H1 (cell line): ENCODE data around the gene ZBTB25. TPM values are rescaled to one million over a fixed set of nuclear protein-coding genes. Genes with fewer than 3 reads are reported as not detected.

Source experiments
- CTCF ChIA-PET: fragments of 300-600 bp; sonication (Branson Sonifier 250); formaldehyde crosslinking; loops from one replicate; lab custom pipeline; 2021; ENCODE audit not compliant: partially characterized antibody; lab: Charles Lee
- POLR2A ChIA-PET: fragments of 300-600 bp; sonication (Branson Sonifier 250); formaldehyde crosslinking; loops from one replicate; lab custom pipeline; 2021; ENCODE audit warnings: inconsistent platforms; ENCODE audit not compliant: partially characterized antibody; lab: Charles Lee
- DNase-seq, 2 experiments: peaks; one replicate each; pipeline versions ENCODE4 v3.0.0 to v3.0.0-alpha.2; 2010 to 2022; ENCODE audit warnings: low spot score in 2 of 2, low read depth in 1 of 2, mixed read lengths in 1 of 2
- FAIRE-seq: peaks from 2 replicates; lab custom pipeline; 2011; peaks lifted over from hg19 to GRCh38; lab: Jason Lieb, UNC
- H2AFZ ChIP-seq: 2 replicates; pipeline ENCODE4 v1.8.1; 2012; ENCODE audit warnings: low read length, inconsistent platforms
- H2AK5ac ChIP-seq: 2 replicates; pipeline ENCODE4 v1.6.1; 2013; ENCODE audit warnings: low read depth, low read length
- H2BK120ac ChIP-seq: replicated peaks from 2 replicates; pipeline ENCODE3; 2013; ENCODE audit warnings: low read depth, low read length, inconsistent platforms
- H2BK12ac ChIP-seq: 2 replicates; pipeline ENCODE4 v1.6.1; 2013; ENCODE audit warnings: low read depth, low read length
- H2BK15ac ChIP-seq: 2 replicates; pipeline ENCODE4 v1.6.1; 2013; ENCODE audit warnings: low read length
- H2BK20ac ChIP-seq: 2 replicates; pipeline ENCODE4 v1.6.1; 2013; ENCODE audit warnings: low read length
- H2BK5ac ChIP-seq: 2 replicates; pipeline ENCODE4 v1.6.1; 2013; ENCODE audit warnings: low read depth, low read length
- H3K14ac ChIP-seq: 2 replicates; pipeline ENCODE4 v1.6.1; 2013; ENCODE audit warnings: inconsistent platforms; ENCODE audit not compliant: insufficient read length
- H3K18ac ChIP-seq: 2 replicates; pipeline ENCODE4 v1.6.1; 2013; ENCODE audit warnings: low read length; ENCODE audit errors: extremely low read depth
- H3K23ac ChIP-seq: 2 replicates; pipeline ENCODE4 v1.6.1; 2013; ENCODE audit warnings: inconsistent platforms; ENCODE audit not compliant: insufficient read length
- H3K23me2 ChIP-seq: 2 replicates; pipeline ENCODE4 v1.6.1; 2013; ENCODE audit warnings: low read depth, low read length
- H3K27ac ChIP-seq: 2 replicates; pipeline ENCODE4 v1.6.1; 2011; ENCODE audit warnings: low read depth, low read length, inconsistent platforms
- H3K27me3 ChIP-seq, 4 experiments: replicated peaks in 1 of 4; 1 replicate in 1 of 4; 2 replicates in 3 of 4; pipeline versions ENCODE4 v1.6.1 to v1.8.1; 2011 to 2013; ENCODE audit warnings: low read length in 3 of 4, mild to moderate bottlenecking in 3 of 4, inconsistent platforms in 2 of 4, mixed read lengths in 2 of 4, moderate library complexity in 1 of 4; ENCODE audit not compliant: control insufficient read depth in 3 of 4, insufficient read depth in 3 of 4; ENCODE audit errors: extremely low read depth in 1 of 4
- H3K36me3 ChIP-seq, 4 experiments: 2 replicates each; pipeline versions ENCODE4 v1.6.1 to v1.8.1; 2011 to 2013; ENCODE audit warnings: mild to moderate bottlenecking in 4 of 4, low read length in 3 of 4, moderate library complexity in 2 of 4, control low read depth in 1 of 4, inconsistent platforms in 1 of 4; ENCODE audit not compliant: insufficient read depth in 4 of 4, control insufficient read depth in 2 of 4
- H3K4ac ChIP-seq: replicated peaks from 2 replicates; pipeline ENCODE3; 2013; ENCODE audit warnings: low read length, low read depth, mixed read lengths, inconsistent platforms; ENCODE audit not compliant: insufficient read length
- H3K4me1 ChIP-seq, 4 experiments: replicated peaks in 1 of 4; 1 replicate in 1 of 4; 2 replicates in 3 of 4; pipeline versions ENCODE4 v1.6.1 to v1.8.1; 2011 to 2013; ENCODE audit warnings: low read length in 3 of 4, inconsistent platforms in 2 of 4, mixed read lengths in 1 of 4; ENCODE audit not compliant: insufficient read depth in 4 of 4, control insufficient read depth in 3 of 4
- H3K4me2 ChIP-seq, 2 experiments: 2 replicates each; pipeline versions ENCODE4 v1.6.1 to v1.8.1; 2011 to 2013; ENCODE audit warnings: low read depth in 2 of 2, low read length in 2 of 2, control low read depth in 1 of 2, inconsistent platforms in 1 of 2, mild to moderate bottlenecking in 1 of 2; ENCODE audit not compliant: insufficient read depth in 1 of 2
- H3K4me3 ChIP-seq, 4 experiments: fragments of 200-600, 300-600 bp in 1 of 4; sonication (generic), shearing (Covaris generic), sonication (Bioruptor Twin) in 1 of 4; 2 replicates each; pipeline versions ENCODE4 v1.5.1 to v1.8.1; 2011 to 2016; ENCODE audit warnings: low read length in 4 of 4, low read depth in 3 of 4, control low read depth in 2 of 4, inconsistent platforms in 2 of 4, mild to moderate bottlenecking in 2 of 4, mixed read lengths in 1 of 4, moderate library complexity in 1 of 4; ENCODE audit not compliant: insufficient read depth in 2 of 4; ENCODE audit errors: extremely low read depth in 1 of 4
- H3K56ac ChIP-seq: replicated peaks from 2 replicates; pipeline ENCODE3; 2013; ENCODE audit warnings: low read depth, mild to moderate bottlenecking, mixed read lengths, low read length, inconsistent platforms; ENCODE audit not compliant: insufficient read length
- H3K79me1 ChIP-seq: 2 replicates; pipeline ENCODE4 v1.6.1; 2013; ENCODE audit warnings: low read depth, low read length, control low read depth
- H3K79me2 ChIP-seq, 2 experiments: 2 replicates each; pipeline versions ENCODE4 v1.6.1 to v1.8.1; 2012 to 2013; ENCODE audit warnings: low read length in 2 of 2, mild to moderate bottlenecking in 2 of 2, inconsistent platforms in 1 of 2; ENCODE audit not compliant: insufficient read depth in 2 of 2, control insufficient read depth in 1 of 2
- H3K9ac ChIP-seq, 4 experiments: replicated peaks in 1 of 4; 1 replicate in 1 of 4; 2 replicates in 3 of 4; pipeline versions ENCODE4 v1.6.1 to v1.8.1; 2011 to 2013; ENCODE audit warnings: low read depth in 3 of 4, low read length in 3 of 4, control low read depth in 2 of 4, mild to moderate bottlenecking in 2 of 4, moderate library complexity in 2 of 4, inconsistent platforms in 1 of 4; ENCODE audit errors: extremely low read depth in 1 of 4
- H3K9me3 ChIP-seq, 2 experiments: 2 replicates each; pipeline versions ENCODE4 v1.6.1 to v1.8.1; 2012 to 2013; ENCODE audit warnings: mild to moderate bottlenecking in 2 of 2, moderate library complexity in 2 of 2, control low read depth in 1 of 2, inconsistent platforms in 1 of 2, low read depth in 1 of 2, low read length in 1 of 2, mixed read lengths in 1 of 2; ENCODE audit not compliant: insufficient read depth in 2 of 2
- H4K20me1 ChIP-seq, 2 experiments: replicated peaks in 1 of 2; 2 replicates each; pipeline versions ENCODE3 to v1.8.1; 2011 to 2013; ENCODE audit warnings: inconsistent platforms in 2 of 2, low read length in 2 of 2, mild to moderate bottlenecking in 1 of 2; ENCODE audit not compliant: insufficient read depth in 2 of 2, control insufficient read depth in 1 of 2
- H4K5ac ChIP-seq: 2 replicates; pipeline ENCODE4 v1.6.1; 2013; ENCODE audit warnings: low read length, low read depth, mixed read lengths, inconsistent platforms; ENCODE audit not compliant: insufficient read length
- H4K8ac ChIP-seq: 2 replicates; pipeline ENCODE4 v1.8.0; 2013; ENCODE audit warnings: mild to moderate bottlenecking, moderate library complexity, low read length, inconsistent platforms; ENCODE audit not compliant: insufficient read depth; ENCODE audit errors: extremely low read depth
- H4K91ac ChIP-seq: replicated peaks from 2 replicates; pipeline ENCODE3; 2013; ENCODE audit warnings: low read length, mixed read lengths, inconsistent platforms; ENCODE audit not compliant: insufficient read length
- ASH2L ChIP-seq: fragments of 200-600, 300-600 bp; sonication (generic); IDR thresholded peaks from one replicate; pipeline ENCODE4 v1.7.1; 2017; ENCODE audit warnings: low read length
- BCL11A ChIP-seq, 2 experiments: IDR thresholded peaks; one replicate each; pipeline ENCODE4 v1.6.1; 2011; ENCODE audit warnings: low read depth in 2 of 2, low read length in 2 of 2, mild to moderate bottlenecking in 2 of 2
- CBX5 ChIP-seq: fragments of 300-800, 300-1000 bp; sonication (generic); IDR thresholded peaks from 2 replicates; pipeline ENCODE4 v1.7.1; 2016; ENCODE audit warnings: antibody characterized with exemption, low read length, low read depth
- CREB1 ChIP-seq: IDR thresholded peaks from 2 replicates; pipeline ENCODE4 v1.6.1; 2012; ENCODE audit warnings: inconsistent platforms
- EZH2 ChIP-seq: fragments of 200-600 bp; sonication (generic); IDR thresholded peaks from 2 replicates; pipeline ENCODE4 v1.7.1; 2012; ENCODE audit warnings: low read depth, mild to moderate bottlenecking, moderate library complexity, low read length, inconsistent platforms; ENCODE audit not compliant: severe bottlenecking
- HDAC6 ChIP-seq: IDR thresholded peaks from one replicate; pipeline ENCODE4 v1.7.1; 2012; ENCODE audit warnings: low read depth, mild to moderate bottlenecking, inconsistent platforms, low read length, moderate library complexity
- NRF1 ChIP-seq: IDR thresholded peaks from 2 replicates; pipeline ENCODE4 v1.6.1; 2011; ENCODE audit warnings: mild to moderate bottlenecking, low read depth, low read length, improper control_type of control experiment
- PHF8 ChIP-seq: fragments of 200-600 bp; sonication (generic); conservative IDR thresholded peaks from 2 replicates; pipeline ENCODE4 v1.7.1; 2012; ENCODE audit warnings: low read depth, mild to moderate bottlenecking, inconsistent platforms, low read length, moderate library complexity
- POLR2A ChIP-seq, 2 experiments: IDR thresholded peaks; 1 replicate in 1 of 2; 2 replicates in 1 of 2; pipeline ENCODE4 v1.6.1; 2011; ENCODE audit warnings: low read depth in 2 of 2, low read length in 2 of 2, mild to moderate bottlenecking in 2 of 2; ENCODE audit errors: control extremely low read depth in 1 of 2
- POLR2AphosphoS5 ChIP-seq: IDR thresholded peaks from 2 replicates; pipeline ENCODE4 v1.6.1; 2011; ENCODE audit warnings: low read depth, low read length
- RAD21 ChIP-seq, 2 experiments: IDR thresholded peaks in 1 of 2; conservative IDR thresholded peaks in 1 of 2; 2 replicates each; pipeline ENCODE4 v1.6.1; 2011; ENCODE audit warnings: low read depth in 2 of 2, low read length in 2 of 2, improper control_type of control experiment in 1 of 2, inconsistent platforms in 1 of 2, mild to moderate bottlenecking in 1 of 2, moderate library complexity in 1 of 2
- ZNF274 ChIP-seq: IDR thresholded peaks from 2 replicates; pipeline ENCODE4 v1.7.0; 2012; ENCODE audit warnings: low read length, borderline replicate concordance; ENCODE audit errors: extremely low read depth
- WGBS, 2 experiments: shearing (Covaris generic) in 1 of 2; methylation state at CpG; one replicate each; pipeline versions ENCODE4 v1.1.6 to v1.1.7; 2013 to 2015; ENCODE audit warnings: low lambda C conversion rate in 2 of 2, mixed read lengths in 2 of 2, inconsistent platforms in 1 of 2, low coverage in 1 of 2, missing lambda C conversion rate in 1 of 2; ENCODE audit not compliant: insufficient replicate concordance in 2 of 2, insufficient coverage in 1 of 2, insufficient read length in 1 of 2; ENCODE audit errors: extremely low coverage in 1 of 2, missing lambda C conversion rate in 1 of 2; 5-methylcytosine and 5-hydroxymethylcytosine counted together
- polyA plus RNA-seq, 7 experiments: library from polyadenylated mRNA; depleted of rRNA in 3 of 7; stranded (reverse) in 5 of 7; unstranded in 2 of 7; fragments of >200 nt in 5 of 7; fragments of 200-250 nt in 2 of 7; gene quantifications; 1 replicate in 5 of 7; 2 replicates in 1 of 7; 4 replicates in 1 of 7; pipeline versions ENCODE4 v1.2.1 to v1.2.3, GENCODE V29; 2011 to 2013; ENCODE audit warnings: missing spikeins in 2 of 7, mixed read lengths in 2 of 7
- total RNA-seq: library from RNA; stranded (reverse); fragmentation: NEBNext Ultra II Directional; extraction: Animal tissue kit (Norgen Biotek cat#: 25700); gene quantifications from 2 replicates; pipeline ENCODE4 v1.2.1, GENCODE V29; 2021

The ZBTB25 gene
- total and polyA plus RNA-seq, 2 of the 8 experiments (the other 6 are each of a cell fraction or from before 2014, with no cell fraction given), result 5.4 to 11.4 TPM

DNA sequence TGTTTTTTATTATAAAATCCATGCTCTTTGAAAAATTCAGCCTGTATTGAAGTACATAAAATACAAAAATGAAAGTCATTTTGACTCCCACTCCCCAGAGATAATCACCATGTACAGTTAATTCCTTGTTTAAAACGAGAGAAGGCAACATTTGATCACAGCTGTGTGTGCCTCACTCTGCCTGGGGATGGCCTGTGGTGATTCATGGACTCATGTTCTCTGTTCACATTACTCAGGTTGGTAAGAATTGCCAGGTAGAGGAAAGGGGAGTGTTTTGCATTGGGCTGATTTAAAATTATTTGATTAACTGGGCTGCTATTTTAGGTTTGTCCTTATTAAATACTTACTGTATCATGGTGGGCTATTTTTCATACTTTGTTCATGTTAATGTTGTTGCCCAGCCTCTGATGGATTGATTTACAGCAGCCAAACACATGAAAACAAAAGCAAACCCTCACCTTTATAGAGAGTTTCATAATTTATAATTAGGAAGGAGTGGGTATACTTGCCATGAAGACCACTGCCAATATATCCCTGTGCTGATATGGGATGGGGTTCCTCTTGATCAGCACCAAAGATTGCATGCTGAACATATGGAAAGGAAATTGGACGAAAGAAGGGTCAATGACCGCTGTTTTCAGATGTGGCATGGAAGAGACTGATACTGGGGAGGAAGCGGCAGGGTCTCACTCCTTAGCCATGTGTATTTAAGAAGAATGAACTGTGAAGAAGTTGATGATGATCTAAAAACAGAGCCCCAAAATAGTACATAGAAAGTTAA lies 3.9 kb upstream of the ZBTB25 start:
- H2AFZ ChIP-seq, result no peak overlapping the region

More for the DNA sequence above, 3.9 kb upstream of the ZBTB25 start:
- FAIRE-seq (no peak), DNase-seq (no peak)
- Histone ChIP-seq H3K4me3 (0 out of 8 replicates have a peak overlapping the region, but pooled peaks of 1 of the 4 experiments have one; percentile 0), H3K23me2 (peaks cover 18% of the 10 kb centered on the region), H2AK5ac (no peak overlapping the region), H2BK20ac (no peak overlapping the region), H3K56ac (no peak overlapping the region), H3K4ac (no peak overlapping the region), H4K91ac (no peak overlapping the region), H3K79me2 (peaks cover 12 to 75% of the 10 kb centered on the region in 2 experiments), H4K5ac (no peak overlapping the region), H2BK120ac (no peak overlapping the region), H2BK5ac (no peak overlapping the region), H3K79me1 (peaks cover 6% of the 10 kb centered on the region; the same call in 1 of the 2 replicates), H3K27ac (no peak overlapping the region), H3K9me3 (no peaks in the 10 kb centered on the region), H3K4me2 (peak overlapping the region in 1 of 2 experiments; percentile 9; a peak in 1 of 4 replicates), H2BK12ac (no peak overlapping the region), H4K20me1 (peaks cover 3 to 7% of the 10 kb centered on the region in 2 experiments), H3K36me3 (no peaks in the 10 kb centered on the region), H2BK15ac (no peak overlapping the region), H3K27me3 (no peaks in the 10 kb centered on the region), H4K8ac (no peak overlapping the region), H3K18ac (no peak overlapping the region), H3K9ac (no peak overlapping the region), H3K23ac (no peak overlapping the region), H3K14ac (no peak overlapping the region), H3K4me1 (peaks cover under 1 to 9% (median 9%) of the 10 kb centered on the region in 4 experiments; a peak in 5 of 7 replicates)
- 89% methylated on average over 4 of the region's 4 CpGs; no CpG with 5 or more reads in 1 of the 2 experiments for WGBS, 2 experiments
- ChIA-PET POLR2A (interaction anchor here (0.8 kb wide), 1 partner anchor 15 kb away, joined by 3 read pairs; no protein-coding TSS in a partner anchor), CTCF (interaction anchor here (0.6 to 1.5 kb wide), 4 partner anchors 29 to 511 kb away, joined by 3 to 5 read pairs (median 4); no protein-coding TSS in a partner anchor)
- TF ChIP-seq ASH2L (no peak), PHF8 (no peak), BCL11A (IDR thresholded peaks at IDR 0.05; ENCODE audit: low read depth in 2 of 2, low read length in 2 of 2) (no peak), NRF1 (no peak), POLR2A (IDR thresholded peaks at IDR 0.05; ENCODE audit: control extremely low read depth in 1 of 2, low read depth in 2 of 2, low read length in 2 of 2) (no peak), ZNF274 (no peak), CREB1 (no peak), CBX5 (no peak), EZH2 (no peak), POLR2AphosphoS5 (no peak; the same call in 1 of the 2 replicates), RAD21 (IDR thresholded peaks at IDR 0.05 in 1 of 2, conservative IDR thresholded peaks at IDR 0.05 in 1 of 2; ENCODE audit: low read depth in 2 of 2, low read length in 2 of 2) (no peak), HDAC6 (no peak)
